Left ventricle myocardium superior (tissue), 1 donor: Measurements from ENCODE around the gene MPZL1. TPM values are rescaled to one million over a fixed set of nuclear protein-coding genes. Genes with fewer than 3 reads are reported as not detected.

Source experiments
- ATAC-seq: fragments of 200-7000 bp; cut with Tn5 transposase; one replicate; pipeline ENCODE4 v1.9.1; 2020; ENCODE audit warnings: mild to moderate bottlenecking, moderate library complexity
- DNase-seq: peaks from one replicate; pipeline ENCODE4 v3.0.0-alpha.2; 2020
- intact Hi-C: fragments of 100-400 bp; cut with micrococcal nuclease; formaldehyde crosslinking; loops from one replicate; pipeline ENCODE4 v1.11.0; 2022
- long read RNA-seq: library from polyadenylated mRNA; unstranded; transcript quantifications from one replicate; pipeline ENCODE4 v2.0.0, GENCODE V29; 2021
- total RNA-seq: library from RNA; stranded (reverse); fragmentation: NEBNext Ultra II Directional; extraction: Animal tissue kit (Norgen Biotek cat#: 25700); gene quantifications from one replicate; pipeline ENCODE4 v1.2.1, GENCODE V29; 2021
- donor health status: DM: no; HTN: yes; CAD: no; lungs with severe emphysema.

The MPZL1 gene
- 34.7 TPM for total RNA-seq
- long read RNA-seq, full-length matches to known transcripts, result 40 of 48 reads
- long read RNA-seq, partial matches to known transcripts, result 0 of 48 reads
- long read RNA-seq, other reads (novel, unspliced or antisense), result 8 of 48 reads

- peak; percentile 98 for DNase-seq
- peak; percentile 99 for ATAC-seq
- intact Hi-C loops, result loop anchor here (5.0 kb wide), 1 partner anchor 76 kb away; no protein-coding TSS in a partner anchor
Observed at GRCh38 chr1:167721617-167722151, at the start of gene MPZL1. Gene MPZL1, plus strand, starts transcription at chr1:167721982. Its CDS starts 170 bp downstream, at chr1:167722152.

- DNase-seq, result no peak
- no peak for ATAC-seq
- intact Hi-C loops, result no loop called here
Observed at GRCh38 chr1:167672831-167673230, 49.0 kb upstream of the MPZL1 start.

GRCh38 chr1:167673265-167673664 is 48.5 kb upstream of the MPZL1 start:
- DNase-seq, result no peak
- intact Hi-C loops, result no loop called here

GRCh38 chr1:167674156-167674555 is 47.6 kb upstream of the MPZL1 start:
- intact Hi-C loops, result no loop called here
- DNase-seq (no peak), ATAC-seq (no peak)

More at GRCh38 chr1:167673265-167673664, 48.5 kb upstream of the MPZL1 start:
- ATAC-seq, result no peak

GRCh38 chr1:167675440-167675839 is 46.3 kb upstream of the MPZL1 start:
- DNase-seq (no peak), ATAC-seq (no peak)
- intact Hi-C loops, result no loop called here

- intact Hi-C loops, result no loop called here
- DNase-seq (no peak), ATAC-seq (no peak)
Observed at GRCh38 chr1:167676205-167676915, 45.4 kb upstream of the MPZL1 start.

- ATAC-seq, result no peak
- no peak for DNase-seq
- intact Hi-C loops, result no loop called here
Observed at GRCh38 chr1:167676916-167677848, 44.6 kb upstream of the MPZL1 start.

- peak; percentile 31 for DNase-seq
- no peak for ATAC-seq
- intact Hi-C loops, result no loop called here
Observed at GRCh38 chr1:167678422-167678821, 43.4 kb upstream of the MPZL1 start.

- intact Hi-C loops, result no loop called here
- ATAC-seq (no peak), DNase-seq (no peak)
Observed at GRCh38 chr1:167678838-167679237, 42.9 kb upstream of the MPZL1 start.

- intact Hi-C loops, result no loop called here
- DNase-seq (no peak), ATAC-seq (no peak)
Observed at GRCh38 chr1:167679714-167680113, 42.1 kb upstream of the MPZL1 start.

GRCh38 chr1:167681024-167681423 is 40.8 kb upstream of the MPZL1 start:
- no peak for ATAC-seq
- no peak for DNase-seq
- intact Hi-C loops, result no loop called here

GRCh38 chr1:167681451-167682098 is 40.2 kb upstream of the MPZL1 start:
- peak; percentile 76 for ATAC-seq
- intact Hi-C loops, result no loop called here
- peak; percentile 38 for DNase-seq

GRCh38 chr1:167683226-167683625 is 38.6 kb upstream of the MPZL1 start:
- intact Hi-C loops, result no loop called here
- no peak for ATAC-seq
- no peak for DNase-seq

- intact Hi-C loops, result no loop called here
Observed at GRCh38 chr1:167683641-167684502, 37.9 kb upstream of the MPZL1 start.

GRCh38 chr1:167685844-167686243 is 35.9 kb upstream of the MPZL1 start:
- intact Hi-C loops, result no loop called here
- peak; percentile 47 for ATAC-seq
- DNase-seq, result no peak

More at GRCh38 chr1:167683641-167684502, 37.9 kb upstream of the MPZL1 start:
- ATAC-seq (peak; percentile 47), DNase-seq (peak; percentile 58)

GRCh38 chr1:167687919-167688519 is 33.8 kb upstream of the MPZL1 start:
- DNase-seq, result peak; percentile 35
- ATAC-seq, result peak; percentile 45
- intact Hi-C loops, result loop anchor here (2.0 kb wide), 1 partner anchor 87 kb away; no protein-coding TSS in a partner anchor

GRCh38 chr1:167689567-167689920 is 32.2 kb upstream of the MPZL1 start:
- intact Hi-C loops, result loop anchor here (2.0 kb wide), 1 partner anchor 89 kb away; no protein-coding TSS in a partner anchor
- DNase-seq (no peak), ATAC-seq (no peak)

- ATAC-seq (no peak), DNase-seq (no peak)
- intact Hi-C loops, result no loop called here
Observed at GRCh38 chr1:167690053-167690452, 31.7 kb upstream of the MPZL1 start.
